SK-N-SH treated with all-trans-retinoic acid at 6 μM for 48 hours (cell line): Measurements from ENCODE around the gene JPH3.

Source experiments
- ARNTL ChIP-seq: fragments of 450-650 bp; formaldehyde crosslinking; IDR thresholded peaks from 2 replicates; pipeline ENCODE4 v1.5.0; 2020; ENCODE audit warnings: low read depth, mild to moderate bottlenecking, moderate library complexity, borderline replicate concordance
- BACH2 ChIP-seq: fragments of 250-450 bp; sonication (Bioruptor Pico); IDR thresholded peaks from 2 replicates; pipeline ENCODE4 v1.9.0; 2021; ENCODE audit warnings: mild to moderate bottlenecking, borderline replicate concordance
- CREB5 ChIP-seq: fragments of 250-450 bp; sonication (Bioruptor Pico); IDR thresholded peaks from 2 replicates; pipeline ENCODE4 v1.5.1; 2020; ENCODE audit warnings: low read depth, mild to moderate bottlenecking, moderate library complexity
- GLIS3 ChIP-seq: fragments of 250-450 bp; sonication (Bioruptor Pico); IDR thresholded peaks from 2 replicates; pipeline ENCODE4 v1.5.0; 2020; ENCODE audit warnings: mild to moderate bottlenecking, moderate library complexity
- PPARA ChIP-seq: fragments of 250-450 bp; sonication (Bioruptor Pico); IDR thresholded peaks from 2 replicates; pipeline ENCODE4 v1.5.0; 2020; ENCODE audit warnings: mild to moderate bottlenecking, borderline replicate concordance
- RARB ChIP-seq: fragments of 250-450 bp; sonication (Bioruptor Pico); IDR thresholded peaks from 2 replicates; pipeline ENCODE4 v1.8.0; 2021; ENCODE audit warnings: mild to moderate bottlenecking, moderate library complexity
- SNAI2 ChIP-seq: fragments of 250-450 bp; sonication (Bioruptor Pico); IDR thresholded peaks from 2 replicates; pipeline ENCODE4 v1.5.0; 2020; ENCODE audit warnings: mild to moderate bottlenecking, moderate library complexity
- ZFP3 ChIP-seq: fragments of 250-450 bp; sonication (Bioruptor Pico); IDR thresholded peaks from 2 replicates; pipeline ENCODE4 v1.5.0; 2020; ENCODE audit warnings: mild to moderate bottlenecking, moderate library complexity
- ZFP30 ChIP-seq: fragments of 450-650 bp; formaldehyde crosslinking; IDR thresholded peaks from 2 replicates; pipeline ENCODE4 v1.5.0; 2022; ENCODE audit warnings: mild to moderate bottlenecking, moderate library complexity
- ZNF565 ChIP-seq: fragments of 450-650 bp; formaldehyde crosslinking; conservative IDR thresholded peaks from 2 replicates; pipeline ENCODE4 v1.5.0; 2020; ENCODE audit warnings: low read depth, mild to moderate bottlenecking, moderate library complexity
- ZNF70 ChIP-seq: fragments of 450-650 bp; formaldehyde crosslinking; IDR thresholded peaks from 2 replicates; pipeline ENCODE4 v1.5.0; 2020; ENCODE audit warnings: mild to moderate bottlenecking, moderate library complexity
- TF ChIP-seq, protein P1 (sequence below): fragments of 250-450 bp; sonication (Bioruptor Pico); IDR thresholded peaks from 2 replicates; pipeline ENCODE4 v1.8.0; 2021; ENCODE audit warnings: low read depth, mild to moderate bottlenecking, moderate library complexity, borderline replicate concordance
- TF ChIP-seq, protein P2 (sequence below): fragments of 250-450 bp; sonication (Bioruptor Pico); IDR thresholded peaks from 2 replicates; pipeline ENCODE4 v1.8.0; 2020; ENCODE audit warnings: mild to moderate bottlenecking, moderate library complexity, borderline replicate concordance
- TF ChIP-seq, protein P3 (sequence below): fragments of 250-450 bp; sonication (Bioruptor Pico); IDR thresholded peaks from 2 replicates; pipeline ENCODE4 v1.5.1; 2021; ENCODE audit warnings: mild to moderate bottlenecking, moderate library complexity

DNA sequence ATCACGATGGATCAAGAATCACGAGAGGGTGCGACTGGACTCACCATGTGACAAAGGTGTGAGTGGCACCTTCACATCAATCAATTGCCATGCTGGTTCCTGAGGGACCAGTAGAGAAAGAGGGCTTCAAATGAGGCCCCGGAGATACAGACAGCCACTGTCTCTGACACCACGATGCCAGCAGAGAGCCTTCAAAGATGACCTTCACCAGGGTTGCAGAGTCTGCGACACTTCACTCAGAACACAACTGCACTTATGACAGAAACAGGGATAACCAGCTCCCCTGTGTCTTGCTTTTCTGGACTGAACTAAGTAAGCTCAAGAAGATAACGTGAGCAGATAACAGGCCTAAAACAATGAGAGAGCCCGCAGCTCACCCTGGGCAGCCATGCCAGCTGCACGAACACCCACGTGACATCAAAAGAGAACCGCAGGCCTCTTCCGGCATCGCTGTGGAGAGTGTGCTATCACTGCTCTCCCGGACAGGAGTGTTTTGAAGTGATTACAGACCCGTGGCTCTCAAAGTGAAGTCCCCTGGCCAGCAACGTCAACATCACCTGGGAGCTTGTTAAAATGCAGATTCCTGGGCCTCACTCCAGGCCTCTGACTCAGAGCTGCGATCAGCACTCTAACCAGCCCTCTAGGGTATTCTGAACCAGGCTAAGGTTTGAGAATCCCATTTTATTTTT is 127.1 kb downstream of the JPH3 start:
- TF ChIP-seq ZFP3 (CRISPR knock-in tag) = no peak
- TF ChIP-seq ZNF565 (CRISPR knock-in tag) = no peak
- no peak for TF ChIP-seq ZNF70 (CRISPR knock-in tag)
- no peak for TF ChIP-seq PPARA (CRISPR knock-in tag)
- no peak for TF ChIP-seq GLIS3 (CRISPR knock-in tag)
- TF ChIP-seq, protein P1, sequence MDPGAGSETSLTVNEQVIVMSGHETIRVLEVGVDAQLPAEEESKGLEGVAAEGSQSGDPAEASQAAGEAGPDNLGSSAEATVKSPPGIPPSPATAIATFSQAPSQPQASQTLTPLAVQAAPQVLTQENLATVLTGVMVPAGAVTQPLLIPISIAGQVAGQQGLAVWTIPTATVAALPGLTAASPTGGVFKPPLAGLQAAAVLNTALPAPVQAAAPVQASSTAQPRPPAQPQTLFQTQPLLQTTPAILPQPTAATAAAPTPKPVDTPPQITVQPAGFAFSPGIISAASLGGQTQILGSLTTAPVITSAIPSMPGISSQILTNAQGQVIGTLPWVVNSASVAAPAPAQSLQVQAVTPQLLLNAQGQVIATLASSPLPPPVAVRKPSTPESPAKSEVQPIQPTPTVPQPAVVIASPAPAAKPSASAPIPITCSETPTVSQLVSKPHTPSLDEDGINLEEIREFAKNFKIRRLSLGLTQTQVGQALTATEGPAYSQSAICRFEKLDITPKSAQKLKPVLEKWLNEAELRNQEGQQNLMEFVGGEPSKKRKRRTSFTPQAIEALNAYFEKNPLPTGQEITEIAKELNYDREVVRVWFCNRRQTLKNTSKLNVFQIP (CRISPR knock-in tag) = no peak
- no peak for TF ChIP-seq RARB (CRISPR knock-in tag)
- TF ChIP-seq CREB5 (CRISPR knock-in tag) = no peak
- no peak for TF ChIP-seq SNAI2
- TF ChIP-seq ZFP30 = no peak
- TF ChIP-seq, protein P2, sequence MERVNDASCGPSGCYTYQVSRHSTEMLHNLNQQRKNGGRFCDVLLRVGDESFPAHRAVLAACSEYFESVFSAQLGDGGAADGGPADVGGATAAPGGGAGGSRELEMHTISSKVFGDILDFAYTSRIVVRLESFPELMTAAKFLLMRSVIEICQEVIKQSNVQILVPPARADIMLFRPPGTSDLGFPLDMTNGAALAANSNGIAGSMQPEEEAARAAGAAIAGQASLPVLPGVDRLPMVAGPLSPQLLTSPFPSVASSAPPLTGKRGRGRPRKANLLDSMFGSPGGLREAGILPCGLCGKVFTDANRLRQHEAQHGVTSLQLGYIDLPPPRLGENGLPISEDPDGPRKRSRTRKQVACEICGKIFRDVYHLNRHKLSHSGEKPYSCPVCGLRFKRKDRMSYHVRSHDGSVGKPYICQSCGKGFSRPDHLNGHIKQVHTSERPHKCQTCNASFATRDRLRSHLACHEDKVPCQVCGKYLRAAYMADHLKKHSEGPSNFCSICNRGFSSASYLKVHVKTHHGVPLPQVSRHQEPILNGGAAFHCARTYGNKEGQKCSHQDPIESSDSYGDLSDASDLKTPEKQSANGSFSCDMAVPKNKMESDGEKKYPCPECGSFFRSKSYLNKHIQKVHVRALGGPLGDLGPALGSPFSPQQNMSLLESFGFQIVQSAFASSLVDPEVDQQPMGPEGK (CRISPR knock-in tag) = no peak
- TF ChIP-seq, protein P3, sequence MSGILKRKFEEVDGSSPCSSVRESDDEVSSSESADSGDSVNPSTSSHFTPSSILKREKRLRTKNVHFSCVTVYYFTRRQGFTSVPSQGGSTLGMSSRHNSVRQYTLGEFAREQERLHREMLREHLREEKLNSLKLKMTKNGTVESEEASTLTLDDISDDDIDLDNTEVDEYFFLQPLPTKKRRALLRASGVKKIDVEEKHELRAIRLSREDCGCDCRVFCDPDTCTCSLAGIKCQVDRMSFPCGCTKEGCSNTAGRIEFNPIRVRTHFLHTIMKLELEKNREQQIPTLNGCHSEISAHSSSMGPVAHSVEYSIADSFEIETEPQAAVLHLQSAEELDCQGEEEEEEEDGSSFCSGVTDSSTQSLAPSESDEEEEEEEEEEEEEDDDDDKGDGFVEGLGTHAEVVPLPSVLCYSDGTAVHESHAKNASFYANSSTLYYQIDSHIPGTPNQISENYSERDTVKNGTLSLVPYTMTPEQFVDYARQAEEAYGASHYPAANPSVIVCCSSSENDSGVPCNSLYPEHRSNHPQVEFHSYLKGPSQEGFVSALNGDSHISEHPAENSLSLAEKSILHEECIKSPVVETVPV = no peak
- TF ChIP-seq ARNTL (CRISPR knock-in tag) = no peak
- no peak for TF ChIP-seq BACH2 (CRISPR knock-in tag)
